ENCODE measurements around the gene GLOD5.

DNA sequence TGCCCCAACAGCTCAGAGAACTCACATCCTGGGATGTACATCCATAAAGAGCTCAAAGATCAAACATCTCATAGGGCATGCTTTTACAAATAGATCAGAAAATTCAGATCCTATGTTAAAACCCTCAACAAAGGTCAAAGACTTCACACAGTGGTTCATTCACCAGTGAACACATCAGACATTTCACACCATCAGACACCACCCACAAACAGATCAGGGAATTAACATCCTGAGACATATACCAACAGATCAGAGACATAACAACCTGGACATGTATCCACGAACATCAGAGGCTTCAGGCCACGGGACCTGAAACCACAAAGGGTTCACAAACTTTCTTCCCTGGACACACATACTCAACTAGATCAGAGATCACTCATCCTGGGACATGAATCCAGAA, 41.6 kb upstream of the GLOD5 start:
- TF ChIP-seq, protein P1, sequence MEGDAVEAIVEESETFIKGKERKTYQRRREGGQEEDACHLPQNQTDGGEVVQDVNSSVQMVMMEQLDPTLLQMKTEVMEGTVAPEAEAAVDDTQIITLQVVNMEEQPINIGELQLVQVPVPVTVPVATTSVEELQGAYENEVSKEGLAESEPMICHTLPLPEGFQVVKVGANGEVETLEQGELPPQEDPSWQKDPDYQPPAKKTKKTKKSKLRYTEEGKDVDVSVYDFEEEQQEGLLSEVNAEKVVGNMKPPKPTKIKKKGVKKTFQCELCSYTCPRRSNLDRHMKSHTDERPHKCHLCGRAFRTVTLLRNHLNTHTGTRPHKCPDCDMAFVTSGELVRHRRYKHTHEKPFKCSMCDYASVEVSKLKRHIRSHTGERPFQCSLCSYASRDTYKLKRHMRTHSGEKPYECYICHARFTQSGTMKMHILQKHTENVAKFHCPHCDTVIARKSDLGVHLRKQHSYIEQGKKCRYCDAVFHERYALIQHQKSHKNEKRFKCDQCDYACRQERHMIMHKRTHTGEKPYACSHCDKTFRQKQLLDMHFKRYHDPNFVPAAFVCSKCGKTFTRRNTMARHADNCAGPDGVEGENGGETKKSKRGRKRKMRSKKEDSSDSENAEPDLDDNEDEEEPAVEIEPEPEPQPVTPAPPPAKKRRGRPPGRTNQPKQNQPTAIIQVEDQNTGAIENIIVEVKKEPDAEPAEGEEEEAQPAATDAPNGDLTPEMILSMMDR (IDR thresholded peaks at IDR 0.05), result no peak
- TF ChIP-seq POLR2AphosphoS5 (IDR thresholded peaks at IDR 0.05; ENCODE audit: low read depth, low read length), result no peak

All from Panc1 (cell line).